ENCODE results near the gene BBS4. TPM values are rescaled to one million over a fixed set of nuclear protein-coding genes. Genes with fewer than 3 reads are reported as not detected.
"Not testable (repeated sequence)": the region's sequence is repeated elsewhere in the genome, so short reads cannot be mapped to it uniquely, and the experiment has no call there.

BBS4 gene
- total and polyA plus RNA-seq, 2 donors (not counting 1 experiment from before 2014, with no cell fraction given): 13.3 to 34.9 TPM

DNA sequence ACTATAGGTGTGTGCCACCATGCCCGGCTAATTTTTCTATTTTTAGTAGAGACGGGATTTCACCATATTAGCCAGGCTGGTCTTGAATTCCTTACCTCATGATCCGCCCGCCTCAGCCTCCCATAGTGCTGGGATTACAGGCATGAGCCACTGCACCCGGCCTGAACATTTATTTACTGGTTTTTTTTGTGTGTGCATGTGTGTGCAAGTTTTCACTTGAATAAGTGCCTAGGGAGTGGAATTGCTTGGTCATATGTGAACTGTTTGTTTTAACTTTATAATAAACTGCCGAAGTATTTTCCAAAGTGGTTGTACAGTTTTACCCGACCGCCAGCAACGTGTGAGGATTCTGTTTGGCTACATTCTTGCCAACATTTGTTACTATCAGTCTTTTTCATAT lies 14.1 kb downstream of the BBS4 start:
- ChIA-PET POLR2A (no interaction called here), CTCF (no interaction called here)
- H3K4me1 ChIP-seq (ENCODE audit: control insufficient read depth in 2 of 2, insufficient read depth in 2 of 2, low read length in 2 of 2): no peaks in the 10 kb centered on the region
- no CpG with 5 or more reads among the region's 9 CpGs for WGBS (ENCODE audit: insufficient coverage)
- H3K27me3 ChIP-seq (replicated peaks in 1 of 4; ENCODE audit: control extremely low read depth in 1 of 4, control insufficient read depth in 3 of 4, insufficient read depth in 4 of 4, low read length in 3 of 4): no peaks in the 10 kb centered on the region
- DNase-seq: no peak
- Mint-ChIP-seq H3K27ac (no peak overlapping the region), H3K27me3 (no peaks in the 10 kb centered on the region), H3K9me3 (ENCODE audit: insufficient read depth) (no peaks in the 10 kb centered on the region), H3K4me1 (no peaks in the 10 kb centered on the region), H3K4me3 (no peak overlapping the region)
- H2AFZ ChIP-seq (ENCODE audit: insufficient read depth, low read depth, low read length, poor library complexity, severe bottlenecking): no peak overlapping the region
- no peak overlapping the region for H3K27ac ChIP-seq (ENCODE audit: low read length in 2 of 2)
- H3K36me3 ChIP-seq (replicated peaks in 1 of 2; ENCODE audit: control extremely low read depth in 1 of 2, control insufficient read depth in 1 of 2, extremely low read depth in 1 of 2, insufficient read depth in 2 of 2, low read length in 1 of 2): peaks cover 0 to 2% of the 10 kb centered on the region in 2 experiments
- no peak overlapping the region for H3K4me2 ChIP-seq (replicated peaks; ENCODE audit: low read depth, low read length, poor library complexity, severe bottlenecking)
- H3K9me3 ChIP-seq (ENCODE audit: control extremely low read depth in 1 of 3, control insufficient read depth in 2 of 3, insufficient read depth in 1 of 3, low read length in 2 of 3): no peaks in the 10 kb centered on the region
- no peak overlapping the region for H3K9ac ChIP-seq (ENCODE audit: low read length)
- no peak for ATAC-seq (ENCODE audit: low read depth)
- TF ChIP-seq, protein P1, sequence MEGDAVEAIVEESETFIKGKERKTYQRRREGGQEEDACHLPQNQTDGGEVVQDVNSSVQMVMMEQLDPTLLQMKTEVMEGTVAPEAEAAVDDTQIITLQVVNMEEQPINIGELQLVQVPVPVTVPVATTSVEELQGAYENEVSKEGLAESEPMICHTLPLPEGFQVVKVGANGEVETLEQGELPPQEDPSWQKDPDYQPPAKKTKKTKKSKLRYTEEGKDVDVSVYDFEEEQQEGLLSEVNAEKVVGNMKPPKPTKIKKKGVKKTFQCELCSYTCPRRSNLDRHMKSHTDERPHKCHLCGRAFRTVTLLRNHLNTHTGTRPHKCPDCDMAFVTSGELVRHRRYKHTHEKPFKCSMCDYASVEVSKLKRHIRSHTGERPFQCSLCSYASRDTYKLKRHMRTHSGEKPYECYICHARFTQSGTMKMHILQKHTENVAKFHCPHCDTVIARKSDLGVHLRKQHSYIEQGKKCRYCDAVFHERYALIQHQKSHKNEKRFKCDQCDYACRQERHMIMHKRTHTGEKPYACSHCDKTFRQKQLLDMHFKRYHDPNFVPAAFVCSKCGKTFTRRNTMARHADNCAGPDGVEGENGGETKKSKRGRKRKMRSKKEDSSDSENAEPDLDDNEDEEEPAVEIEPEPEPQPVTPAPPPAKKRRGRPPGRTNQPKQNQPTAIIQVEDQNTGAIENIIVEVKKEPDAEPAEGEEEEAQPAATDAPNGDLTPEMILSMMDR (IDR thresholded peaks at IDR 0.05): no peak
- no peak for TF ChIP-seq EZH2 (IDR thresholded peaks at IDR 0.05; ENCODE audit: borderline replicate concordance, insufficient read depth, low read depth, low read length, poor library complexity, severe bottlenecking)
- intact Hi-C loops (cut with micrococcal nuclease): no loop called here
- peaks cover 4% of the 10 kb centered on the region for H3K79me2 ChIP-seq (ENCODE audit: control insufficient read depth, insufficient read depth, low read length)
- no peak overlapping the region for H3K4me3 ChIP-seq (ENCODE audit: control extremely low read depth in 1 of 5, extremely low read depth in 1 of 5, insufficient read depth in 1 of 5, low read depth in 2 of 5, low read length in 4 of 5)
- no peaks in the 10 kb centered on the region for H4K20me1 ChIP-seq (ENCODE audit: control insufficient read depth, insufficient read depth, low read length, poor library complexity, severe bottlenecking)

DNA sequence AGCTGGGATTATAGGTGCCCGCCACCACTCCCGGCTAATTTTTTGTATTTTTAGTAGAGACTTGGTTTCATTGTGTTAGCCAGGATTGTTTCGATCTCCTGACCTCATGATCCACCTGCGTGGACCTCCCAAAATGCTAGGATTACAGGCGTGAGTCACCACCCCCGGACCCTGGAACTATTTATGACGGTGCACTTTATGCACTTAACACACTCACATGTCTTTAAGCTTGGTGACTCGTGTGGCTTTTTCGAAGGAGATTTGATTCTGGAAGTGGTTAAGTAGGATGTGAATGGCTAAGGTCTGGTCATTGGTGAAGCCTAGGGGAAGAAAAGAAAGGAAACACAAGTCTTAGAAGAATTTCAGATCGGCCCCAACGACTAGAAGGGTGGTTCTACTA lies 20.3 kb downstream of the BBS4 start:
- Mint-ChIP-seq H3K27me3 (no peaks in the 10 kb centered on the region), H3K4me3 (no peak overlapping the region), H3K4me1 (no peaks in the 10 kb centered on the region), H3K9me3 (ENCODE audit: insufficient read depth) (no peaks in the 10 kb centered on the region), H3K27ac (no peak overlapping the region)
- 98% methylated on average over 8 of the region's 11 CpGs for WGBS (ENCODE audit: insufficient coverage)
- Histone ChIP-seq H3K27me3 (replicated peaks in 1 of 4; ENCODE audit: control extremely low read depth in 1 of 4, control insufficient read depth in 3 of 4, insufficient read depth in 4 of 4, low read length in 3 of 4) (no peaks in the 10 kb centered on the region), H3K4me3 (ENCODE audit: control extremely low read depth in 1 of 5, extremely low read depth in 1 of 5, insufficient read depth in 1 of 5, low read depth in 2 of 5, low read length in 4 of 5) (no peak overlapping the region), H3K4me2 (replicated peaks; ENCODE audit: low read depth, low read length, poor library complexity, severe bottlenecking) (no peak overlapping the region), H3K9me3 (ENCODE audit: control extremely low read depth in 1 of 3, control insufficient read depth in 2 of 3, insufficient read depth in 1 of 3, low read length in 2 of 3) (no peaks in the 10 kb centered on the region), H3K36me3 (replicated peaks in 1 of 2; ENCODE audit: control extremely low read depth in 1 of 2, control insufficient read depth in 1 of 2, extremely low read depth in 1 of 2, insufficient read depth in 2 of 2, low read length in 1 of 2) (no peaks in the 10 kb centered on the region), H4K20me1 (ENCODE audit: control insufficient read depth, insufficient read depth, low read length, poor library complexity, severe bottlenecking) (no peaks in the 10 kb centered on the region), H3K4me1 (ENCODE audit: control insufficient read depth in 2 of 2, insufficient read depth in 2 of 2, low read length in 2 of 2) (no peaks in the 10 kb centered on the region), H3K27ac (ENCODE audit: low read length in 2 of 2) (no peak overlapping the region), H3K79me2 (ENCODE audit: control insufficient read depth, insufficient read depth, low read length) (peaks cover 9% of the 10 kb centered on the region), H3K9ac (ENCODE audit: low read length) (no peak overlapping the region), H2AFZ (ENCODE audit: insufficient read depth, low read depth, low read length, poor library complexity, severe bottlenecking) (no peak overlapping the region)
- CTCF ChIA-PET: interaction anchor here (1.2 kb wide), 1 partner anchor 10 kb away, joined by 3 read pairs; no protein-coding TSS in a partner anchor
- DNase-seq (no peak), ATAC-seq (ENCODE audit: low read depth) (no peak)
- POLR2A ChIA-PET: no interaction called here
- intact Hi-C loops (cut with micrococcal nuclease): no loop called here
- TF ChIP-seq, protein P1 (IDR thresholded peaks at IDR 0.05): no peak
- TF ChIP-seq EZH2 (IDR thresholded peaks at IDR 0.05; ENCODE audit: borderline replicate concordance, insufficient read depth, low read depth, low read length, poor library complexity, severe bottlenecking): no peak

GRCh38 chr15:72708551-72709303 lies 22.7 kb downstream of the BBS4 start:
- H3K79me2 ChIP-seq (ENCODE audit: control insufficient read depth, insufficient read depth, low read length); H3K4me1 ChIP-seq (ENCODE audit: control insufficient read depth in 2 of 2, insufficient read depth in 2 of 2, low read length in 2 of 2); CTCF ChIA-PET; POLR2A ChIA-PET; DNase-seq; H3K27me3 ChIP-seq (replicated peaks in 1 of 4; ENCODE audit: control extremely low read depth in 1 of 4, control insufficient read depth in 3 of 4, insufficient read depth in 4 of 4, low read length in 3 of 4); H3K4me3 Mint-ChIP-seq; H3K27ac Mint-ChIP-seq; H3K9ac ChIP-seq (ENCODE audit: low read length); H3K27ac ChIP-seq (ENCODE audit: low read length in 2 of 2); H3K4me2 ChIP-seq (replicated peaks; ENCODE audit: low read depth, low read length, poor library complexity, severe bottlenecking); ATAC-seq (ENCODE audit: low read depth); H2AFZ ChIP-seq (ENCODE audit: insufficient read depth, low read depth, low read length, poor library complexity, severe bottlenecking); intact Hi-C loops (cut with micrococcal nuclease); H3K27me3 Mint-ChIP-seq; H3K4me3 ChIP-seq (ENCODE audit: control extremely low read depth in 1 of 5, extremely low read depth in 1 of 5, insufficient read depth in 1 of 5, low read depth in 2 of 5, low read length in 4 of 5); H3K4me1 Mint-ChIP-seq; H3K9me3 Mint-ChIP-seq (ENCODE audit: insufficient read depth); H4K20me1 ChIP-seq (ENCODE audit: control insufficient read depth, insufficient read depth, low read length, poor library complexity, severe bottlenecking); H3K9me3 ChIP-seq (ENCODE audit: control extremely low read depth in 1 of 3, control insufficient read depth in 2 of 3, insufficient read depth in 1 of 3, low read length in 2 of 3): not testable (repeated sequence)
- H3K36me3 ChIP-seq (replicated peaks in 1 of 2; ENCODE audit: control extremely low read depth in 1 of 2, control insufficient read depth in 1 of 2, extremely low read depth in 1 of 2, insufficient read depth in 2 of 2, low read length in 1 of 2): peaks cover 5 to 10% of the 10 kb centered on the region in 2 experiments
- WGBS (ENCODE audit: insufficient coverage): 57% methylated on average over 1 of the region's 8 CpGs
